Stimulated activated CD8-positive, alpha-beta memory T cell treated with anti-CD3 and anti-CD28 coated beads, Interleukin-2, amount 100 ng/mL, for 48 hours (primary cell): ENCODE results near the gene MGAT4C.
"Not testable (repeated sequence)": the region's sequence is repeated elsewhere in the genome, so short reads cannot be mapped to it uniquely, and the experiment has no call there.

ENCODE experiments used
- DNase-seq, 2 donors: peaks; one replicate each; pipeline ENCODE4 v3.0.0-alpha.2; 2020; ENCODE audit warnings: low read depth in 2 of 2

The MGAT4C gene

DNA sequence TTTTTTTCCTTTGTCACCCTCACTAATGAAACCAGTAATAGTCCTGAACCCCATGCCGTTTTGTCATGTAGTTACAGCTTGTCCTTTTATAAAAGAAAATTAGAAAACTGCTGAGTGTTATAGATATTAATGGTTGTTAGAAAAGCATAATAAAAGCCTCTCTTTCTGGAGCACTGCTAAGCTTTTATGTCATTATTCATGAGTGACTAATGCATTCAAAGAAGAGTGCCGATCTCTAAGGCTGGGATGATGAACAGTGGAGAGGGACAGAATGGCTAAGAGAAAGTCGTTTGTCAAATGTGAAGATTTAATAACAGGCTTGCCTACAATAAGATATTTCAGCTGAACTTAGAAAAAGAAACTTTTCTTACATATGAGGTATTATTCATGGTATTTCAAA is 121.6 kb downstream of the MGAT4C start:
- no peak for DNase-seq

DNA sequence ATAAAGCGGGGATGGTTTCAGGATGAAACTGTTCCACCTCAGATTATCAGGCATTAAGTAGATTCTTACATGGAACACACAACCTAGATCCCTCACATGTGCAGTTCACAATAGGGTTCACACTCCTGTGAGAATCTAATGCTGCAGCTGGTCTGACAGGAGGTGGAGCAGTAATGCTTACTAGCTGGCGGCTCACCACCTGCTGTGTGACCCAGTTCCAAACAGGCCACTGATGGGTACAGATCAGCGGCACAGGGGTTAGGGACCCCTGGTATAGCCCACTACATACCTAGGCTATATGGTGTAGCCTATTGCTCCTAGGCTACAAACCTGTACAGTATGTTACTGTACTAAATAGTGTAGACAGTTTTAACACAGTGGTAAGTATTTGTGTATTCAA is 129.3 kb downstream of the MGAT4C start:
- not testable (repeated sequence) for DNase-seq

DNA sequence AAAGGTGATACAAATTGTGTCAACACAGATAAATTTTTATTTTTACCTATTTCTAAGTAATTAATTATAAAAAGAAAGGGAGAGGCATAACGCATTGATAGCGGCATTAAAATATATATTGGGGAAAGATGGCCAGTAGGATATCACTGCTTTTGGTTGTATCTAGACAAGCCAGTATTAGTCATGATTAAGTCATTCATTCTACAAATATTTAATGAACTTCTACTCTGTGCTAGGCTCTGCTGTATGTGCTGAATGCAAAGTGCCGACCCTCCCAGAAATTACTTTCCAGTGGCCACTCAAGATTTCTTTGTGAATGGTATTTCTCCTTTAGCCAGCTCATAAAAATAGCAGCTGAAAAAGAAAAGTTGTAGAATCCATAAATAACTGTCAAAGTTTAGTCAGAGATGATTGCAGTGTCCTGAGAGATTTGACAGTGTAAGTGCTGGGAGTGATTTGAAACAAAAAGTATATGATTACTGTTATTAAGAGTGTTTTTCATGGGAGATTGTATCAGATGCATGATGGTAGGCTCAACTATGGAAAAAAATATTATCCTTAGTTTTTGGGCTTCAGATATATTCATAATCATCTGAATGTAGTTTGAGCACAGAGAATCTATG is 133.2 kb downstream of the MGAT4C start:
- DNase-seq = no peak

DNA sequence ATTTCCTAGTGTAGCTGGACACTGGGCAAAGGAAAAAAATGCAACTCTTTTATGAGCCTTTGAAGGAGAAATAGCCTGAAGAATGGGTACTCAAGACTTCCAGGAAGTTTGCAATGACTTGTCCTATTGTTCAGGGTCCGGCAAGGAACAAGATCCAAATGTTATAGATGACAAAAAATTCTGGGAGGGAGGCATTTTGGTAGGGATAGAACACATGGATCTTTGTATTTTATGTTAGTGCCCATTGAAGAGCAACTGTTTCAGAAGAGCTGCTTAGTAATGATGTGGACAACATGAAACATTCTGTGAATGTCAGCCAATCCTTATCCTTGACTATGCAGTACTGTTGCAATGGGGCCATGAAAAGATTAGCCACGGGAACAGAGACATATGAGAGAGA is 138.0 kb downstream of the MGAT4C start:
- DNase-seq = no peak

DNA sequence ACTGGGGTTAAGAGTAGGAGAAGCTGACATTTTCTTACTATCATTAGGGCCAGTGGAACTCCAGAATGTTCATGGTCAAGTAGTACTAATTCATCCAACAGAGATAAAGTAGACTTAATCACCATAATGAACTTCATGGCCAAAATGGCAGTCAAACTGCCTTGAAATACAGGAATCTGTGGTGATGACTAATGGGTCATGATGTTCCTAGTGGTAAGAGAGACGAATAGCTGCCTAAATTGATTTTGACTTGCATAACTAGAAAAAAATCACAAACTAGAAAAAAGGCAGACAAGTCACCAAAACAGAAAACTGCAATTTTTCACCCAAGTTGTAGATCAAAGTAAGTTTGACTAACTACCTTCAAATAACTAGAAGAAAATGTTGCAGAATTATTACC is 138.5 kb downstream of the MGAT4C start:
- DNase-seq = no peak

DNA sequence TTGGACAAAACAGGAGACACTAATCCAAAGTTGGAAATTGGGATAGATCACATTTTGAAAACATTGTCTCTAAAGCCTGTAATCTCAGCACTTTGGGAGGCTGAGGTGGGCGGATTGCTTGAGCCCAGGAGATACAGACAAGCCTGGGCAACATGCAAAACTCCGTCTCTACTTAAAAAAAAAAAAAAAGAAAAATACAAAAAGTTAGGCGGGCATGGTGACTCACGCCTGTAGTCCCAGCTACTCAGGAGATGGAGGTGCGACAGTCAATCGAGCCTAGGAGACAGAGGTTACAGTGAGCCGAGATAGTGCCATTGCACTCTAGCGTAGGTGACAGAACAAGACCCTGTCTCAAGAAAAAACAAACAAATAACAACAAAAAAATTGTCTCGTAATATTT is 152.1 kb downstream of the MGAT4C start:
- DNase-seq = no peak

DNA sequence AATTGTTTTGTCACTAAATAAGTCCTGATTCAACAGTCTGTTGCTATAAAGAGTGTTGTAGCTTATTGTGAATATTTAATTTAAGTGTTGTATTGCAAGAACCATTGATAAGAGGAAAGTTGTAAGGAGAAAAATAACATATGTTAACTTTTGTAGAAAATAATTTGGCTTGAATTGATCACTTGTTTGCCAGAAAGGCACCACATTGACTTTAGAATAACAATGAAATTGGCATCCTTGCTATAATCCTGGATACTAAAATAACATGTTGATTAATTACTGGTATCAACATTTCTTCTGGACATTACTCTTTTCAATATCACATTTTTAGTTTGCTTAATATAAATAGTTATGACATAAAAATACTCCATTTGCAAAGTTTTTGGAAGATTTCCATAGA is 159.0 kb downstream of the MGAT4C start:
- DNase-seq = no peak

DNA sequence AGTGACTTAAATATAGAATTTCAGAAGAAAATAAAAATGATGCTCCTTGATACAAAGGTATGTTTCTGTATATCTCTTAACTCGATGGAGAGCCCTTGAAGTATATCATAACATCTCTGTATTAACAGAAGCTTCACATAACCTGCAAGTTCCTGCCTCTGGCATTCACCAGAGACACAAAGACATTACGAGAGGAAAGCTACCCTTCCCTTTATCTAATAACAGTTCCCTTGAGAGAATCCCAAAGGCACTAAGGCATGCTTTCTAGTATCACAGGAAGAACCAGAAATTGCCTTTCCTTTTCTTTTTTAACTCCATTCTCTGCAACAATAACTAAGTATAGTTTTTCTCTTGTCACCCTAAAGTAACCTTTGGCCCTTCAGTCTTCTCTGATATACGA is 164.5 kb downstream of the MGAT4C start:
- DNase-seq = no peak

DNA sequence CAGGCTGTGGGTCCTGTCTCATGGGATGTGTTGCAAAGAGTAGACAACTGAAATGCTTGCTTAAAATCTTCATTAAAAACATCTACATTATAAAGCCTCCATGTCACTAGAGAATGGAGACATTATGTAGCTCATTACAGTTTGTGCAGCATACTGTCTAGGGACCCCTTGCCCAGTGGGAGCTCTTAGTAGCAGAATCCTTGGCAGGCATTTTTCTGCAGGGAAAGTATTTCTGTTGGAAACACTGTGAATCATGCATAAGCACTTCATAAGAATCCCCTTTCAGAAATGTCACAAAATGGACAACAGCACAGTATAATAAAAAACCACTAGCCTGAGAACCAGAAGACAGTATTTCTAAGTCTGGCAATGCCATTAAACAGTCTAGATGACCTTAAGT is 174.3 kb downstream of the MGAT4C start:
- no peak for DNase-seq

DNA sequence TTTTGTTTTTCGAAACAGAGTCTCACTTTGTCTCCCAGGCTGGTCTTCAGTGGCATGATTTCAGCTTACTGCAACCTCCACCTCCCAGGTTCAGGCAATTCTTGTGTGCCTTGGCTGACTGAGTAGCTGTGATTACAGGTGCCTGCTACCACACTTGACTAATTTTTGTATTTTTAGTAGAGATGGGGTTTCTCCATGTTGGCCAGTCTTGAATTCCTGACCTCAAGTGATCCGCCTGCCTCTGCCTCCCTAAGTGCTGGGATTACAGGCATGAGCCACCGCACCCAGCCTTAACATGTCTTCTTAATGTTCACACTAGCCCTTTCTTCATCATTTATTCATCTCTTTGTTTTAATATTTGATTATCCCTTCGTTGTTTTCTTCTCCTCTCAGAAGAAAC is 197.1 kb downstream of the MGAT4C start:
- not testable (repeated sequence) for DNase-seq

DNA sequence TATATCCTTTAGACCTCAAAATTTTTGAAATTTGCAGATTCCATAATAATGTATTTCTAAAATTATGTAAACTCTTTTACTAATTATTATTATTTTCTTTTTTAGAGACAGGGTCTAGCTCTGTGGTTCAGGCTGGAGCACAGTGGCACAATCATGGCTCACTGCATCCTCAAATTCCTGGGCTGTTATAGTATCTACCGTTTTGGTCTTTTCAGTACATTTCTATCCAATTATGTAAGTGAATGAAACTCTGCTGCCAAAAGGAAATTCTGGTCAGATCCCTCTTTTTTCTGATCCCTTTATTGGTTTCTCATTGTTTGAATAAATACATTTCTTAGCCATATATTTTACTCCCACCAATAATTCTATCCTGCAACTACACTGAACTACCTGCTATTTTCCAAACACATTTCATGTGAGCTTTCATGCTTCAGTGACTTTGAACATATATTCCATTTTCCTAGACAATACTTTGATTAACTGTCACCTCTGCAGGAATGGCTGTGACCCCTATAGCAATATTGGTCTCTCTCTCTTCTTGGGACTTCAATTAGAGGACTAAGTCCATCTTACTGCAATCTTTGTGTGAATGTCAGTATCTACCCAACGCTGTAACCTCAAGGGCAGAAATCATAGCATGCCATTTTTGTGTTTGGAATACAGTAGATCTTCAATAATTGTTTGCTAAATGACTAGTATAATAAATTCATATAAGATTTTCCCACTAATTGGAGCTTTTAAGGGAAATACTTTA is 198.9 kb downstream of the MGAT4C start:
- no peak for DNase-seq

DNA sequence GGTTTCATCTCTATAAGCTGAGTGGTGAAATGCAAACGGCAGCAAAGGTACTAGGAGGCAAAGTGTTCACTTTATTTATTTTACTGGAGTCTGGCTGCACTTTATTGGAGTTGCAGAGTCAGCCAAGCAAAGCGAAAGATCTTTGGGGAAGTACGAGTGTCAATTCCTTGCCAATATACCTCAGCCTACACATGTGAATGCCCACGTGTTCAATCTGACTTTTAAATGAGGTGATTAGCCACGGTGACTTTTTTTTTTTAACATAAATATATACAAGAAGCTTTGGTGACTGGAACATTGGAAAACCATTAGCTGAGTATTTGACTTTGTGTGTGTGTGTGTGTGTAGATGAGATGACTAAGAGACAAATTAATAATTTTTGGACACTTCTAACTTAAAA is 203.3 kb downstream of the MGAT4C start:
- no peak for DNase-seq

DNA sequence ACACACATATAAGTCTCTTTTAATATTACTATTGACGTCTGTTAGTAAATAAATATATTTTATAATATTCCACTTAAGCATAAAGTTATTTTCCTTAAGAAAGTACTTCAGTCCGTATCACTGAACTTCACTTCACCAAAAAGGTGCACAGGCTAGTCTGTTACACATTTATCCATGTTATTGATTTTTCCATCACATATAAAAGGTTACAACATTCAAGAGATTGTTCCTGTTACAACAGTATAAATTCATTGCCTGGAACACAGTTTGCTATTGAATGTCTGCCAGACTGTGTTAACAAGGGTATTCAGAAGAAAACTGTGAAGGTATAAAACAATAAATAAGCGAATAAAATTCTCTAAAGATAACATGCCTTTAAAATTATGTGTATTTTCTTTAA is 206.2 kb downstream of the MGAT4C start:
- DNase-seq = no peak

DNA sequence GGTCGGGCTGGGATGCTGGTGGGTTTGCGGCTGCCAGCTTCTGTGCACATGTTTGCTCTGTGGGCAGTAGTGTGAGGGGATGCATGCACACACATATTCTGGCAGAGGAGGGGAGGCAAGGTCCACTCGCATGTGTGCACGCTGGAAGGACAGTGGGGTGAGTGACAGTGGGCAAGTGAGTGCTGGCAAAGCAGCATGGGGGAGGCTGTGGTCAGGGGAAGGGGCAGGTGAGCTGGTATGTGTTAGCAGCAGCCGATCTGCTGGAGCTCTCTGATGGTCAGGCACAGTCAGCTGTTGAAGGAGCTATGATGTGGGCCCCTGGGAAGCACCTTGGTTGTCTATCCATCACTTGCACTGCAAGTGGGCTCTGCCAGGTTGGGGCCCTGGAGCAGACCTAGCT is 211.8 kb downstream of the MGAT4C start:
- DNase-seq = no peak

DNA sequence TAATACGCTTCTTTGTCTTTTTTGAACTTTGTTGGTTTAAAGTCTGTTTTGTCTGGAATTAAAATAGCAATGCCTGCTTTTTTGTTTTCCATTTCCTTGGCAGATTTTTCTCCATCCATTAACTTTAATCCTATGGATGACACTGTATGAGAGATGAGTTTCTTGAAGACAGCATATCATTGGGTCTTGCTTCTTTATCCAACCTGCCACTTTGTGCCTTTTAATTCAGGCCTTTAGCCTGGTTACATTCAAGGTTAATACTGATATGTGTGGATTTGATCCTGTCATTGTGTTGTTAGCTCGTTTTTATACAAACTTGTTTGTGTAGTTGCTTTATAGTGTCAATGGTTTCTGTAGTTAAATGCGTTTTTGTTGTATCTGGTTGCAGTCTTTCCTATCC is 214.1 kb downstream of the MGAT4C start:
- no peak for DNase-seq

DNA sequence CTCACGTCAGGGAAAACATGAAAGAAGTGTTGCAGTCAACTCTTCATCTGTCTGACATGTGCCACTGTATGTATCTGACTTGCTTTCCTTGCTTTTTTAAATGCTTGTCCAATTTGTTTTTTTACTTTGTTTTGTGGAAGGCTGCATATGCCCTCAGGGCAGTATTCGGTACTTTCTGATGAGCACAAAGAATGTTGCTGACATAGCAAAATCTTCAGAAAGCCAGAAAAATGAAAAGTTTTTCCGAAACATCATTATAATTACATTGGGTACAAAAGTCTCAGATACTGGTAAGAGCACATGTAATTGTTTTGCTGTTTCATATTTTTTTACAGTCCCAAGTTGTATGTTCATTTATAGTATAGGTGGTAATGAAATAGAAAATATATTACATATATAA is 237.8 kb downstream of the MGAT4C start:
- no peak for DNase-seq

DNA sequence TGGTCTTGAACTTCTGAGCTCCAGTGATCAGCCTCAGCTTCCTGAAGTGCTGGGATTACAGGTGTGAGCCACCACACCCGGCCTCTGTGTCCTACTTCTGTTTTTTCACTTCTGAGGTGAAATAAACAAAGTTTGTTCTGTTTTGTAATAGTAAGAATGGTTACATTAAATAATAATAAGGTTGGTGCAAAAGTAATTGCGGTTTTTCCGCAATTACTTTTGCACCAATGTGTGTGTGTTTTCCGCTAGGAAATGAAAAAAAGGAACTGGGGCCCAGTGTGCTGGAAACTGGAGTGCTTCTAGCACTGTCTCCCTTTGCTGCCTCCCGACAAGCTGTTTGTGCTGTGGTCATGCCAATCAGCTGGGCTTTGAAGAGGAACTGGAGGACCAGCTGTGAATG is 241.2 kb downstream of the MGAT4C start:
- no peak for DNase-seq

DNA sequence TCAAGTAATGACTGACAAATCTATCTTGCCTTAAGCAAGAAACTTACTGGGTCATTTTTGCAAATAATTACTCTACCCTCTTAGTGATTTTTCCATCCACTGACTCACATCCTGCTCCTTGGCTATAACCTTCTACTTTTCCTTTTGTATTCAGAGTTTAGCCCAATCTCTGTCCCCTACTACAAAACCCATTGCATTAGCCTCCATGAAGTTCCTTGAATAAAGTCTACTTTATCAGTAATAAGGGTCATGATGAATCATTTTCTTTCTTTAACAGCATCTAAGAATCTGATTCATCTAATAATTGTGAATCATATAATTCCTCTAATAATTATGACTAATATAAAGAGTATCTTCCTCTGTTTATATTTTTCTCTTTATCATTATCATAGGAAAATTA is 249.5 kb downstream of the MGAT4C start:
- no peak for DNase-seq

DNA sequence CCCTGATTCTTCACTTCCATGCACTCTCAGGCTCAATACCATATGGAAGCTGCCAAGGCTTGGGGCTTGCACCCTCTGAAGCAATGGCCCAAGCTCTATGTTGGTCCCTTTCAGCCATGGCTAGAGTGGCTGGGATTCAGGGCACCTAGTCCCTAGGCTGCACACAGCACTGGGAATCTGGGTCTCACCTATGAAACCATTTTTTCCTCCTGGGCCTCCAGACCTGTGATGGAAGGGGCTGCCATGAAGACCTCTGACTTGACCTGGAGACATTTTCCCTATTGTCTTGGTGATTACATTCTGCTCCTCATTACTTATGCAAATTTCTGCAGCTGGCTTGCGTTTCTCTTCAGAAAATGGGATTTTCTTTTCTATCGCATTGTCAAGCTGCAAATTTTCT is 258.1 kb downstream of the MGAT4C start:
- DNase-seq = no peak

DNA sequence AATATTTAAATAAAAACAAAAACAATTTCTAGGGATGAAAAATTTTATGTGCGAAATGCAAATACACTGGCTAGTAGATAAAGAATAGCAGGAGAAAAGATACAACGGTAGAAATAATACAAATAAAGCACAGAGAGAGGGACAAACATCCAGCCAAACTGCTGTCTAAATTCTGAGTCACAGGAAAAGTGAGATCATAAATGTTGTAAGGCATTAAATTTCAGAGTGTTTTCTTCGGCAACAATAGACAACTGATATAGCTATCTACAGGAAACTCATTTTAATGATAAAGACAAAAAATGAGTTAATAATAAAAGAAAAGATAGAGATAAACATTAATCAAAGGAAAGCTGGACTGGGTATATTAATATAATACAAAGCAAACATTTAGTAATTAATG is 259.9 kb downstream of the MGAT4C start:
- DNase-seq = no peak

DNA sequence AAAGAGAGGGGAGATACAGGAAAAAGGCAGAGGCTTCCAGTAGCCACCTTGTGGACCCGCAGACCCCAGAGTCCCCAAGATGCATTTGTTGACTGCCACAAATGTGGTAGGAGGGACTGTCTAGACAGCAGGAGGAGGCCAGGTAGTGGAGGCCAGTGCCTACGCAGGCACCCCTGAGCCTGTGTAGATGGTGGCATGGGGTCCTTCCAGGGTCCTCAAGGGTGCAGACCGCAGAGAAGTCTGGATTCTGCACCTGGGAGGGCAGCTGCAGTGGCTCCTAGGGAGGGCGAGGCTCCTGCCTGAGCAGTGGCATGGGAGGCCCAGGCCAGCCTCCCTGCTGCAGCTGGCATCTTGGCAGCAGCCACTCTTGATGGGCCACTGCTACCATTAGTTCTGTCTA is 262.4 kb downstream of the MGAT4C start:
- no peak for DNase-seq

DNA sequence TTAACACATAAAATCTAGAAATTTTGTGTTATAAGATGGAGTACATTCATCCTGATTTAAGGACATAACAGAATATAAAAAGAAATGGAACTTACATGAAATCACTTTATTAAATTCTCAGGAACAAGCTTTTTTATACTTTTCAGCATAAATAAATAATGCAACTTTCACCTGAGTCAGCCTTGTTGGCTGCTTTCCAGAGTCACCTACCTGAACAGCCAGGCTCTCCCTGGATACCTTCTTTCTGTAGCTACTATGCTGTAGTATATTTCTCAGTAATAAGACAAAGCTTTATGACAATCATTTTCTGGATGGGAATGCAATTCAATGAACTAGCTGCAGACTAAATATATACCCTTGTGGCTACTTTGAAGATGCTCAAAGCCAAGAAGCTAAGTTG is 270.2 kb downstream of the MGAT4C start:
- DNase-seq = no peak

DNA sequence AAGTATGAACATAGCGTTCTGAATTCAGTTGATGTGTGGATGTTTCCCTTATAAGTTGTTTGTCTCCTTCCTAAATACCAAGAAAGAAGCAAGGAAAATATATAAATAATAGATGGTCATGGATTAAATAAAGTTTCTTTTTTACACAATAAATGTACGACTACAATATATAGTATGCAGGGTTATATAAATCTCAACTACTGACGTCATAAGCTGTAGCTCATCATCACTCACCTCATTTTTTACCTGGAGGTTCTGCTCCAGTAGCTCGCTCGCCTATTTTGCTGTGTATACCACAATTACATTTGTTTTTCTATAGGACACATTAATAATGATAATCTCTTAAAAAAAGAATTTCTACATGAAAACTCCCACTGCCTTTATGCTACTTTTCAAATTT is 272.6 kb downstream of the MGAT4C start:
- DNase-seq = no peak

DNA sequence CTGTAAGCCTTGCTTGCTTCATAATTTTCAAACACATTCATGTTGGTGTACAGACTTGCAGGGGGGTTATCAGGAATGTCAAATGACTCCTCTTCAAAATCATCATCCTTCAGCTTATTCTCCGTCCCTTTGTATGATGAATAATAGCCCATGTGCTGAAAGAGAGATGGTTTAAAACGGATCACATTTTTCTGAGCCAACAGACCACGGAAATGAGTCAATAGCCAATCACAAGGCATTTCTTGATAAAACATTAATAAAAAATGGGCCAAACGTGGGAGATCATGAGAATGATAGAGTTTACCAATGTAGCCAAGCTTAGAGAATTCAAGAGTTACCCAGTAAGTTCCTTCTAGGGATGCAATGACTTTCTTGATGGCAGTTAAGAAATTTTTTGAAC is 276.6 kb downstream of the MGAT4C start:
- DNase-seq = no peak
